ENCODE results near the gene AGAP2. TPM values are rescaled to one million over a fixed set of nuclear protein-coding genes. Genes with fewer than 3 reads are reported as not detected.
A peak's percentile ranks its signal among the peaks of the same experiment; 100 is the strongest.

Gene AGAP2
- total RNA-seq, 2 experiments from 2014 or later, result 21.0 to 21.2 TPM

DNA sequence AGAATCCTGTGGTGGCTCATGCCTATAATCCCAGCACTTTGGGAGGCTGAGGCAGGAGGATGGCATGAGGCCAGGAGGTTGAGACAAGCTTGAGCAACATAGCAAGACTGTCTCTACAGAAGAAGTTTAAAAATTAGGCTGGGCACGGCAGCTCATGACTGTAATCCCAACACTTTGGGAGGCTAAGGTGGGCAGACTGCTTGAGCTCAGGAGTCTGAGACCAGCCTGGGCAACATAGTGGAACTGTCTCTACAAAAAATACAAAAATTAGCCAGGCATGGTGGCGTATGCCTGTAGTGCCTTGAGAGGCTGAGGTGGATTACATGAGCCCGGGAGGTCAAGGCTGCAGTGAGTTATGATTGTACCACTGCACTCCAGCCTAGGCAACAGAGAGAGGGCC lies 29.3 kb upstream of the AGAP2 start:
- ATAC-seq (ENCODE audit: poor library complexity), result no peak
- Mint-ChIP-seq H3K27ac (no peak overlapping the region), H3K9me3 (no peaks in the 10 kb centered on the region), H3K36me3 (ENCODE audit: low read depth) (peaks cover 23% of the 10 kb centered on the region), H3K4me1 (ENCODE audit: low read depth) (peaks cover 50% of the 10 kb centered on the region), H3K27me3 (peaks cover 35% of the 10 kb centered on the region), H3K4me3 (no peak overlapping the region)
- Histone ChIP-seq H3K27me3 (ENCODE audit: control insufficient read depth in 1 of 2, insufficient read depth in 2 of 2, low read length in 2 of 2) (peaks cover 27 to 31% of the 10 kb centered on the region in 2 experiments), H3K27ac (ENCODE audit: low read depth in 1 of 2, low read length in 2 of 2) (no peak overlapping the region), H3K4me1 (ENCODE audit: insufficient read depth, low read length) (peaks cover 49% of the 10 kb centered on the region), H3K9me3 (ENCODE audit: control insufficient read depth in 1 of 2, insufficient read depth in 1 of 2, low read length in 2 of 2) (peaks cover 0 to 10% of the 10 kb centered on the region in 2 experiments), H3K36me3 (ENCODE audit: insufficient read depth, low read length) (peaks cover 9% of the 10 kb centered on the region), H3K4me3 (ENCODE audit: low read length) (no peak overlapping the region)
- intact Hi-C loops (cut with DNase I, micrococcal nuclease), result no loop called here
- TF ChIP-seq, protein P1, sequence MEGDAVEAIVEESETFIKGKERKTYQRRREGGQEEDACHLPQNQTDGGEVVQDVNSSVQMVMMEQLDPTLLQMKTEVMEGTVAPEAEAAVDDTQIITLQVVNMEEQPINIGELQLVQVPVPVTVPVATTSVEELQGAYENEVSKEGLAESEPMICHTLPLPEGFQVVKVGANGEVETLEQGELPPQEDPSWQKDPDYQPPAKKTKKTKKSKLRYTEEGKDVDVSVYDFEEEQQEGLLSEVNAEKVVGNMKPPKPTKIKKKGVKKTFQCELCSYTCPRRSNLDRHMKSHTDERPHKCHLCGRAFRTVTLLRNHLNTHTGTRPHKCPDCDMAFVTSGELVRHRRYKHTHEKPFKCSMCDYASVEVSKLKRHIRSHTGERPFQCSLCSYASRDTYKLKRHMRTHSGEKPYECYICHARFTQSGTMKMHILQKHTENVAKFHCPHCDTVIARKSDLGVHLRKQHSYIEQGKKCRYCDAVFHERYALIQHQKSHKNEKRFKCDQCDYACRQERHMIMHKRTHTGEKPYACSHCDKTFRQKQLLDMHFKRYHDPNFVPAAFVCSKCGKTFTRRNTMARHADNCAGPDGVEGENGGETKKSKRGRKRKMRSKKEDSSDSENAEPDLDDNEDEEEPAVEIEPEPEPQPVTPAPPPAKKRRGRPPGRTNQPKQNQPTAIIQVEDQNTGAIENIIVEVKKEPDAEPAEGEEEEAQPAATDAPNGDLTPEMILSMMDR (IDR thresholded peaks at IDR 0.05), result no peak
- DNase-seq, result no peak
- CTCF ChIA-PET, result interaction anchor here (0.9 kb wide), 1 partner anchor 11 kb away, joined by 3 read pairs; no protein-coding TSS in a partner anchor
- POLR2A ChIA-PET, result interaction anchor here (1.6 to 2.5 kb wide), 2 partner anchors 12 to 16 kb away, joined by 3 to 14 read pairs; partner anchors contain the start of gene CDK4

DNA sequence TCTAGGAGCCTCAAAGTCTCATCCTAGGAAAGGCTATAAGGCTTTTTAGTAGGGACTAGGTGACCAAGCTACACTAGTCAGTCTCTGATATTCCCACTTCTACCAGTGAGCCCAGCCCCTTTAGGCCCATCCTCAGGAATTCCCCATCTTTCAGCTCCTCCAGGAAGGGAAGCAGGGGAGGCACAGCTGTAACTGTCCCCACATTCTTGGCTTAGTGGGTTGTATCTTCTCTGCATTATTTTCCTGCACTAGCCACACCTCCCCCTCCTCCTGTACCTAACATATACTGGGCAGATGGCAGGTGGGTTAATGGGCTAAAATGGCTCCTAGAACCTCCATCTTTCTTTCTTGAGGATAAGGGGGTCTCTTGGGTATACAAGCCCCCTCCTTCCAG lies 28.8 kb upstream of the AGAP2 start:
- Histone ChIP-seq H3K27me3 (ENCODE audit: control insufficient read depth in 1 of 2, insufficient read depth in 2 of 2, low read length in 2 of 2) (peaks cover 27 to 31% of the 10 kb centered on the region in 2 experiments), H3K9me3 (ENCODE audit: control insufficient read depth in 1 of 2, insufficient read depth in 1 of 2, low read length in 2 of 2) (peaks cover 0 to 10% of the 10 kb centered on the region in 2 experiments), H3K36me3 (ENCODE audit: insufficient read depth, low read length) (peaks cover 9% of the 10 kb centered on the region), H3K27ac (ENCODE audit: low read depth in 1 of 2, low read length in 2 of 2) (no peak overlapping the region), H3K4me3 (ENCODE audit: low read length) (no peak overlapping the region), H3K4me1 (ENCODE audit: insufficient read depth, low read length) (peaks cover 43% of the 10 kb centered on the region)
- H3K9me3 Mint-ChIP-seq, result no peaks in the 10 kb centered on the region
- H3K4me1 Mint-ChIP-seq (ENCODE audit: low read depth), result peaks cover 48% of the 10 kb centered on the region
- H3K36me3 Mint-ChIP-seq (ENCODE audit: low read depth), result peaks cover 23% of the 10 kb centered on the region
- H3K4me3 Mint-ChIP-seq, result peak overlapping the region; percentile 11
- TF ChIP-seq, protein P1 (IDR thresholded peaks at IDR 0.05), result no peak
- DNase-seq (no peak), ATAC-seq (ENCODE audit: poor library complexity) (no peak)
- no peak overlapping the region for H3K27ac Mint-ChIP-seq
- intact Hi-C loops (cut with DNase I, micrococcal nuclease), result no loop called here
- ChIA-PET POLR2A (interaction anchor here (1.6 to 2.8 kb wide), 3 partner anchors 11 to 15 kb away, joined by 3 to 14 read pairs (median 11); partner anchors contain the start of genes CDK4 and TSFM), CTCF (no interaction called here)
- peaks cover 35% of the 10 kb centered on the region for H3K27me3 Mint-ChIP-seq

- H3K4me3 Mint-ChIP-seq, result peak within 1 kb of the TSS; percentile 86
- Histone ChIP-seq H3K4me1 (ENCODE audit: insufficient read depth, low read length) (peaks cover 40% of the 10 kb centered on the region), H3K4me3 (ENCODE audit: low read length) (peak within 1 kb of the TSS; percentile 60), H3K36me3 (ENCODE audit: insufficient read depth, low read length) (peaks cover 9% of the 10 kb centered on the region), H3K27ac (ENCODE audit: low read depth in 1 of 2, low read length in 2 of 2) (no peak within 1 kb of the TSS), H3K9me3 (ENCODE audit: control insufficient read depth in 1 of 2, insufficient read depth in 1 of 2, low read length in 2 of 2) (peaks cover 0 to 10% of the 10 kb centered on the region in 2 experiments), H3K27me3 (ENCODE audit: control insufficient read depth in 1 of 2, insufficient read depth in 2 of 2, low read length in 2 of 2) (peaks cover 27 to 31% of the 10 kb centered on the region in 2 experiments)
- peaks cover 35% of the 10 kb centered on the region for H3K27me3 Mint-ChIP-seq
- H3K27ac Mint-ChIP-seq, result no peak within 1 kb of the TSS
- TF ChIP-seq, protein P1 (IDR thresholded peaks at IDR 0.05), result no peak
- H3K36me3 Mint-ChIP-seq (ENCODE audit: low read depth), result peaks cover 20% of the 10 kb centered on the region
- intact Hi-C loops (cut with DNase I, micrococcal nuclease), result no loop called here
- ChIA-PET POLR2A (interaction anchor here (1.4 to 2.8 kb wide), 4 partner anchors 10 to 22 kb away, joined by 3 to 14 read pairs (median 8); partner anchors contain the start of genes CDK4, TSFM and TSPAN31), CTCF (interaction anchor here (2.8 kb wide), 1 partner anchor 10 kb away, joined by 18 read pairs; no protein-coding TSS in a partner anchor)
- H3K9me3 Mint-ChIP-seq, result no peaks in the 10 kb centered on the region
- ATAC-seq (ENCODE audit: poor library complexity), result no peak
- H3K4me1 Mint-ChIP-seq (ENCODE audit: low read depth), result peaks cover 43% of the 10 kb centered on the region
- DNase-seq, result peak in 2 of 14 experiments; percentile 37 to 38
Observed at GRCh38 chr12:57766464-57767304, 28.1 kb upstream of the AGAP2 start, which contains the start of gene CYP27B1. Gene CYP27B1, minus strand, starts transcription at chr12:57767078. Its CDS starts 37 bp downstream, at chr12:57767041.

Measured in CD4-positive, alpha-beta T cell (primary cell).